ENCODE data around the gene NBR1.
"Not testable (repeated sequence)": the region's sequence is repeated elsewhere in the genome, so short reads cannot be mapped to it uniquely, and the experiment has no call there.

The NBR1 gene

GRCh38 chr17:43246456-43246855 is 75.4 kb downstream of the NBR1 start:
- H3K9me3 ChIP-seq (ENCODE audit: control insufficient read depth, insufficient read depth, low read depth, low read length); POLR2A ChIA-PET; H3K4me1 ChIP-seq (ENCODE audit: control insufficient read depth, insufficient read depth, low read length); H3K36me3 ChIP-seq (ENCODE audit: control insufficient read depth in 2 of 2, insufficient read depth in 1 of 2, low read length in 2 of 2); H3K27ac ChIP-seq (ENCODE audit: extremely low read depth, low read depth, low read length); H3K4me3 ChIP-seq (ENCODE audit: low read depth, low read length); CTCF ChIA-PET: not testable (repeated sequence)

Measured in HEK293 (cell line).